Measurements from ENCODE around the gene ANG.
"Not testable (repeated sequence)": the region's sequence is repeated elsewhere in the genome, so short reads cannot be mapped to it uniquely, and the experiment has no call there.

The ANG gene

GRCh38 chr14:20698934-20699333 is 10.4 kb downstream of the ANG start:
- no peak for DNase-seq (ENCODE audit: low read depth in 2 of 2)

GRCh38 chr14:20699931-20700330 is 11.4 kb downstream of the ANG start:
- DNase-seq (ENCODE audit: low read depth in 2 of 2), result no peak

- DNase-seq (ENCODE audit: low read depth in 2 of 2), result not testable (repeated sequence)
Measured at GRCh38 chr14:20700965-20701364, 12.4 kb downstream of the ANG start.

- DNase-seq (ENCODE audit: low read depth in 2 of 2), result no peak
Measured at GRCh38 chr14:20706657-20707355, 18.2 kb downstream of the ANG start.

- DNase-seq (ENCODE audit: low read depth in 2 of 2), result no peak
Measured at GRCh38 chr14:20707622-20708021, 19.1 kb downstream of the ANG start.

GRCh38 chr14:20711261-20711660 is 22.7 kb downstream of the ANG start:
- DNase-seq (ENCODE audit: low read depth in 2 of 2), result no peak

- no peak for DNase-seq (ENCODE audit: low read depth in 2 of 2)
Measured at GRCh38 chr14:20711685-20712084, 23.1 kb downstream of the ANG start.

- DNase-seq (ENCODE audit: low read depth in 2 of 2), result no peak
Measured at GRCh38 chr14:20712904-20713303, 24.3 kb downstream of the ANG start.

- no peak for DNase-seq (ENCODE audit: low read depth in 2 of 2)
Measured at GRCh38 chr14:20714593-20715250, 26.2 kb downstream of the ANG start.

- no peak for DNase-seq (ENCODE audit: low read depth in 2 of 2)
Measured at GRCh38 chr14:20719777-20720176, 31.2 kb downstream of the ANG start.

- no peak for DNase-seq (ENCODE audit: low read depth in 2 of 2)
Measured at GRCh38 chr14:20720741-20721140, 32.2 kb downstream of the ANG start.

- DNase-seq (ENCODE audit: low read depth in 2 of 2), result no peak
Measured at GRCh38 chr14:20722016-20722415, 33.5 kb downstream of the ANG start.

- DNase-seq (ENCODE audit: low read depth in 2 of 2), result no peak
Measured at GRCh38 chr14:20723488-20723887, 34.9 kb downstream of the ANG start.

GRCh38 chr14:20726121-20726520 is 37.6 kb downstream of the ANG start:
- not testable (repeated sequence) for DNase-seq (ENCODE audit: low read depth in 2 of 2)

GRCh38 chr14:20726531-20726930 is 38.0 kb downstream of the ANG start:
- no peak for DNase-seq (ENCODE audit: low read depth in 2 of 2)

- no peak for DNase-seq (ENCODE audit: low read depth in 2 of 2)
Measured at GRCh38 chr14:20730891-20731290, 42.3 kb downstream of the ANG start.

GRCh38 chr14:20732477-20732876 is 43.9 kb downstream of the ANG start:
- no peak for DNase-seq (ENCODE audit: low read depth in 2 of 2)

- no peak for DNase-seq (ENCODE audit: low read depth in 2 of 2)
Measured at GRCh38 chr14:20732979-20733635, 44.5 kb downstream of the ANG start.

GRCh38 chr14:20733684-20734429 is 45.3 kb downstream of the ANG start:
- DNase-seq (ENCODE audit: low read depth in 2 of 2), result no peak

GRCh38 chr14:20734430-20734806 is 45.9 kb downstream of the ANG start:
- DNase-seq (ENCODE audit: low read depth in 2 of 2), result no peak

GRCh38 chr14:20738292-20738691 is 49.7 kb downstream of the ANG start:
- DNase-seq (ENCODE audit: low read depth in 2 of 2), result not testable (repeated sequence)

- DNase-seq (ENCODE audit: low read depth in 2 of 2), result no peak
Measured at GRCh38 chr14:20742132-20742531, 53.6 kb downstream of the ANG start.
